ENCODE results near the gene PHLDB2. TPM values are rescaled to one million over a fixed set of nuclear protein-coding genes. Genes with fewer than 3 reads are reported as not detected.

PHLDB2 gene
- total RNA-seq, 1 experiment from 2014 or later: 60.5 TPM

DNA sequence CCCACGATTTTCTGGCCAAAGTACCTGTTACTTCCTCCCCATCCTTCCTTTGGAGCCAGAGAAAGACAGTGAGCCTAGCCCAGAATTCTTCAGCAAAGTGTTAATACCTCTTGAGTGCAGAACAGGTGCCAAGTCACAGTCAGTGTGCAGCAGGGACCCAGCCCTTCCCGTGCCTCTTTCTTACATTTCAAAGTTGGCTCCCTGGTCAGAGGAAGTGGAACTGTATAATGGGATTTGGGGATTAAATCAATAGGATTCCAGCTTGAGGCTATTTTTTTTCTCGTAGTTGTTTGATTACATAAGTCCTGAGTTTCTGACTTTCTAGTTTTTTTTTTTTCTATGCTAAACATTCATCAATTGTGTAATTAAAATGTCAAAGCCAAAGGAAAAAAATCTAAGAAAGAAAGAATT is 67.2 kb downstream of the PHLDB2 start:
- TF ChIP-seq, protein P1, sequence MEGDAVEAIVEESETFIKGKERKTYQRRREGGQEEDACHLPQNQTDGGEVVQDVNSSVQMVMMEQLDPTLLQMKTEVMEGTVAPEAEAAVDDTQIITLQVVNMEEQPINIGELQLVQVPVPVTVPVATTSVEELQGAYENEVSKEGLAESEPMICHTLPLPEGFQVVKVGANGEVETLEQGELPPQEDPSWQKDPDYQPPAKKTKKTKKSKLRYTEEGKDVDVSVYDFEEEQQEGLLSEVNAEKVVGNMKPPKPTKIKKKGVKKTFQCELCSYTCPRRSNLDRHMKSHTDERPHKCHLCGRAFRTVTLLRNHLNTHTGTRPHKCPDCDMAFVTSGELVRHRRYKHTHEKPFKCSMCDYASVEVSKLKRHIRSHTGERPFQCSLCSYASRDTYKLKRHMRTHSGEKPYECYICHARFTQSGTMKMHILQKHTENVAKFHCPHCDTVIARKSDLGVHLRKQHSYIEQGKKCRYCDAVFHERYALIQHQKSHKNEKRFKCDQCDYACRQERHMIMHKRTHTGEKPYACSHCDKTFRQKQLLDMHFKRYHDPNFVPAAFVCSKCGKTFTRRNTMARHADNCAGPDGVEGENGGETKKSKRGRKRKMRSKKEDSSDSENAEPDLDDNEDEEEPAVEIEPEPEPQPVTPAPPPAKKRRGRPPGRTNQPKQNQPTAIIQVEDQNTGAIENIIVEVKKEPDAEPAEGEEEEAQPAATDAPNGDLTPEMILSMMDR (IDR thresholded peaks at IDR 0.05; ENCODE audit: insufficient read depth in 1 of 2, low read depth in 1 of 2, low read length in 1 of 2, severe bottlenecking in 1 of 2, unreplicated experiment in 1 of 2): no peak
- H3K27me3 ChIP-seq (replicated peaks; ENCODE audit: control insufficient read depth, insufficient read depth, low read length): no peaks in the 10 kb centered on the region
- intact Hi-C loops (cut with micrococcal nuclease; ENCODE audit: unreplicated experiment): no loop called here
- BruUV-seq (replicated peaks): no TSS peak
- ChIA-PET CTCF (no interaction called here), POLR2A (no interaction called here)
- no peaks in the 10 kb centered on the region for H3K36me3 ChIP-seq (ENCODE audit: control insufficient read depth, insufficient read depth, low read length)
- H3K4me1 ChIP-seq: no peaks in the 10 kb centered on the region
- no peaks in the 10 kb centered on the region for H3K27me3 Mint-ChIP-seq (ENCODE audit: insufficient read depth, unreplicated experiment)
- DNase-seq: no peak
- peaks cover 35% of the 10 kb centered on the region for H3K36me3 Mint-ChIP-seq (ENCODE audit: insufficient read depth, unreplicated experiment)
- H3K9me3 Mint-ChIP-seq (ENCODE audit: unreplicated experiment): peaks cover 7% of the 10 kb centered on the region
- peaks cover 4% of the 10 kb centered on the region for H3K4me1 Mint-ChIP-seq (ENCODE audit: low read depth, unreplicated experiment)
- no peak overlapping the region for H3K27ac Mint-ChIP-seq (ENCODE audit: unreplicated experiment)
- H3K4me3 ChIP-seq (ENCODE audit: low read depth, low read length): no peak overlapping the region
- no peaks in the 10 kb centered on the region for H3K9me3 ChIP-seq
- H3K4me3 Mint-ChIP-seq (ENCODE audit: unreplicated experiment): no peak overlapping the region

DNA sequence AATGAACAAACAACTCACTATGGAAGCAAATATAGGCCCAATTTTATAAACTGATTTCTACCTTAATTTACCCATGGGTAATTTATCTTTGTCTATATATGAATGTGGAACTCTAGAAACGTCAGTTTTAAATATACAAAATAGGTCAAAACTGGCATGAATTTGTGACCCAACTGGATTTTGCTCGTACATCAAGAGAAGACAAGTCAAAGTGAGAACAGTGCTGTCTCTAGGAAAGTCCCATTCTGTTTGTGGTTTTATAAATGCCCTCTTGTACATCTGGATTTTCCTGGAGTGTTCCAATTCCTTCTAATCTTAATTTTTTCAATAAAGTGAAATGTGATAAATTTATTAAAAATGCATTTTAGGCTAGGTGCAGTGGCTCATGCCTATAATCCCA is 69.5 kb downstream of the PHLDB2 start:
- ChIA-PET POLR2A (no interaction called here), CTCF (no interaction called here)
- H3K4me1 Mint-ChIP-seq (ENCODE audit: low read depth, unreplicated experiment): no peaks in the 10 kb centered on the region
- H3K9me3 ChIP-seq: no peaks in the 10 kb centered on the region
- H3K27me3 ChIP-seq (replicated peaks; ENCODE audit: control insufficient read depth, insufficient read depth, low read length): no peaks in the 10 kb centered on the region
- H3K36me3 ChIP-seq (ENCODE audit: control insufficient read depth, insufficient read depth, low read length): no peaks in the 10 kb centered on the region
- H3K4me1 ChIP-seq: peaks cover 11% of the 10 kb centered on the region
- TF ChIP-seq, protein P1 (IDR thresholded peaks at IDR 0.05; ENCODE audit: insufficient read depth in 1 of 2, low read depth in 1 of 2, low read length in 1 of 2, severe bottlenecking in 1 of 2, unreplicated experiment in 1 of 2): no peak
- no peak overlapping the region for H3K4me3 ChIP-seq (ENCODE audit: low read depth, low read length)
- H3K9me3 Mint-ChIP-seq (ENCODE audit: unreplicated experiment): peaks cover 7% of the 10 kb centered on the region
- BruUV-seq (replicated peaks): no TSS peak
- H3K36me3 Mint-ChIP-seq (ENCODE audit: insufficient read depth, unreplicated experiment): peaks cover 29% of the 10 kb centered on the region
- no peak overlapping the region for H3K4me3 Mint-ChIP-seq (ENCODE audit: unreplicated experiment)
- H3K27me3 Mint-ChIP-seq (ENCODE audit: insufficient read depth, unreplicated experiment): no peaks in the 10 kb centered on the region
- intact Hi-C loops (cut with micrococcal nuclease; ENCODE audit: unreplicated experiment): no loop called here
- DNase-seq: no peak
- no peak overlapping the region for H3K27ac Mint-ChIP-seq (ENCODE audit: unreplicated experiment)

DNA sequence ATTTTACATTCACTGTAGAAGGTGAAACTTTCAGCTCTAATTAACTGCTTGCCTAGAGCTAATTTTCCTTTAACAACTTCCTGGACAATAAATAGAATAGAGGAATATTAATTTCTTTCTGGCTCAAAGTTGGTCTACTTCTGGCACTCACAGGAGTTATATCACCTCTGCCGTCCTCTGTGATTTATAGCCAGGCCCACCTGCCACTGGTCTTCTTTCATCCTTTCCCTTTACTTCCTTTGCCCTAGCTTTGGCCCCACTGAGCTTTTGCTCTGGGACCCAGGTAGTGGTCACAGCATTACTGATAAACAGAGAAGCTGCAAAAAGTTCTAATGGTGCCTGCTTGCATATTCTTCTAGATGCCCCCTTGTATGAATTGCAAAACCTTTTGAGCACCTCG is 70.4 kb downstream of the PHLDB2 start:
- no peaks in the 10 kb centered on the region for H3K27me3 Mint-ChIP-seq (ENCODE audit: insufficient read depth, unreplicated experiment)
- Histone ChIP-seq H3K4me3 (ENCODE audit: low read depth, low read length) (no peak overlapping the region), H3K27me3 (replicated peaks; ENCODE audit: control insufficient read depth, insufficient read depth, low read length) (no peaks in the 10 kb centered on the region), H3K9me3 (no peaks in the 10 kb centered on the region), H3K36me3 (ENCODE audit: control insufficient read depth, insufficient read depth, low read length) (no peaks in the 10 kb centered on the region), H3K4me1 (peaks cover 16% of the 10 kb centered on the region)
- H3K36me3 Mint-ChIP-seq (ENCODE audit: insufficient read depth, unreplicated experiment): peaks cover 21% of the 10 kb centered on the region
- TF ChIP-seq, protein P1 (IDR thresholded peaks at IDR 0.05; ENCODE audit: insufficient read depth in 1 of 2, low read depth in 1 of 2, low read length in 1 of 2, severe bottlenecking in 1 of 2, unreplicated experiment in 1 of 2): no peak
- H3K4me3 Mint-ChIP-seq (ENCODE audit: unreplicated experiment): no peak overlapping the region
- ChIA-PET CTCF (no interaction called here), POLR2A (no interaction called here)
- no TSS peak for BruUV-seq (replicated peaks)
- intact Hi-C loops (cut with micrococcal nuclease; ENCODE audit: unreplicated experiment): no loop called here
- DNase-seq: no peak
- H3K27ac Mint-ChIP-seq (ENCODE audit: unreplicated experiment): no peak overlapping the region
- no peaks in the 10 kb centered on the region for H3K4me1 Mint-ChIP-seq (ENCODE audit: low read depth, unreplicated experiment)
- peaks cover 7% of the 10 kb centered on the region for H3K9me3 Mint-ChIP-seq (ENCODE audit: unreplicated experiment)

All from Caco-2 (cell line).